ENCODE data around the gene RNASE9.
"Not testable (repeated sequence)": the region's sequence is repeated elsewhere in the genome, so short reads cannot be mapped to it uniquely, and the experiment has no call there.

The RNASE9 gene

DNA sequence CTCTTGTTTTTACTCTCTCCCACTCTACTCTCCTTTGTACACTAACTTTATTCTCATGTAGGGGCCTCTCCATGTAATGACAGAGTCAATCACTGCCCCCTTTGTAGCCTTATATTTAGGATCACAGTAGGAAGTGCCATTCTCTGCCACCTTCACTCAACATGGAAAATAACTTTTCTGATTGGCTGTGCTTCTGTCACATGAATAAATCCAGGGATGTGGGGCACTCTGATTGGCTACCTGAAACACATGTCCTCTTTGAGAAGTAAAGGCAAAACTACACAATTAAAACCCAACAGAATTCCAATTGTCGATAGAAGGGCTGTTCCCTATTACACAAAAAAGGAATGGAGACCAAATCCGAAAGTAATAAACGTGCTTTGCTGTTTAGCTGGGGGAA, at the start of gene RNASE9:
Gene RNASE9 (minus strand): TSS at position 87 of the 400 bp plus-strand sequence.
- DNase-seq (ENCODE audit: low read depth, low spot score) = no peak

DNA sequence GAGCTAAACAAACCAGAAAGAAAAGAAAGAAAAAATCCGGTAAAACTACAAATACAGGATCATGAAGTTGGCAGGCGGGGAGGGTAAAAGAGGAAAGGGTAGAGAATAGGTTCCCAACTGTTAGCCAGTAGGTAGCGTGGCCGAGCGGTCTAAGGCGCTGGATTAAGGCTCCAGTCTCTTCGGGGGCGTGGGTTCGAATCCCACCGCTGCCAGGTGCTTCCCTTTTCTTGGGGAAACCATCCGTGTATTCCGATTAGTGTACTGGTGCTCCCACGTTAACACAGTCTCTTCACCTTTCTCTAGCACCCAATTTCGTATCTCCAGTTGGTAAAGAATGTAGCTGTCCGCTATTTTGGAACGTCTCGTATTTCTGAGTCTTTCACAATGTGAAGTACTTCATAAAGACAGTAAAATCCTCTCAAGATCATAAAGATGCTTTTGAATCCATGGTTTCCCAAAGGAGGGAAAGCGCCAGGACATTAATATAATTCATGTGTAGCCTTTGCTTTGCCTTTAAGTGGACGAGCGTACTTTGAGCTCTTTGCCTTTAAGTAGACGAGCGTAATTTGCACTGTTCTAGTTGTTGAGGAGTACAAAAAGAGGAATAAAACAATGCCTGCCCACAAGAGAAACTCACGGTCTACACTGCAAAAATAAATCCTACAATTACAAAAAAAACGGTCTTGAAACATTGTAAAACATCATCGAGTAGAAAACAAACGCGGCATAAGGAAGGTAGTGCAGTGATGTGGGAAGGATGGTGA, 49.3 kb upstream of the RNASE9 start:
- no peak for DNase-seq (ENCODE audit: low read depth, low spot score)

DNA sequence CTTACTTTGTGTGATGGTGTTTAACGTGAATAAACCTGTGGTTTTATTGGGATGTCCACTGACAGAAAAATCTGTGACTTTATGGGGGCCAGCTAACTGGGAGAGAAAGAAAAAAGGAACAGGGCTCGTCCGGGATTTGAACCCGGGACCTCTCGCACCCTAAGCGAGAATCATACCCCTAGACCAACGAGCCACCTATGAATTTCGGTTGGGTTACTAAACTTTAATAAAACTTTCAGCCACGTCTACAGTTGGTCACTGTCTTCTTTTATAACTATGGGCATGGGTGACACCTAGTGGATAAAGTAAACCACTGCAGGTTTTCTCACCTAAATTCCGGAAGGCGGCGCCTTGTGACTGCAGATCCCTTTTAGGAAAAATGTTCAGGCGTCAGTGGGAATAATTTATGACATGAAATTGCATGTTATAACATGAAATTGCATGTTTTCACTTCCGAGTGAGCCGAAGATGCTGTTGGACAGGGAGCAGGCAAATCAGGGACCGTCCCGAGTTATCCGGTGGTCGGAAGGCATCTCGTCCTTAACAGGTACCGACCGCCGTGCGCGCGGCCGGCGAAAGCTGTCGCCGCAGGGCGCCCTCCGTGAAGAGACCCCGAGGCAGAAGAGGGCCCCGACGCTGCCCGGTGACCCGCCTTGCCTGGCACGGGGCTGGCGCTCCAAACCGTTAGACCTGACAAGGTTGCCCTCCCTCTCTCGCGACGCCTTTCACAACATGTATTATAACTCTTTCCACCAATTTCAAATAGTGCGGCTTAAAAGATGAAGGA, 48.6 kb upstream of the RNASE9 start:
- DNase-seq (ENCODE audit: low read depth, low spot score) = no peak

DNA sequence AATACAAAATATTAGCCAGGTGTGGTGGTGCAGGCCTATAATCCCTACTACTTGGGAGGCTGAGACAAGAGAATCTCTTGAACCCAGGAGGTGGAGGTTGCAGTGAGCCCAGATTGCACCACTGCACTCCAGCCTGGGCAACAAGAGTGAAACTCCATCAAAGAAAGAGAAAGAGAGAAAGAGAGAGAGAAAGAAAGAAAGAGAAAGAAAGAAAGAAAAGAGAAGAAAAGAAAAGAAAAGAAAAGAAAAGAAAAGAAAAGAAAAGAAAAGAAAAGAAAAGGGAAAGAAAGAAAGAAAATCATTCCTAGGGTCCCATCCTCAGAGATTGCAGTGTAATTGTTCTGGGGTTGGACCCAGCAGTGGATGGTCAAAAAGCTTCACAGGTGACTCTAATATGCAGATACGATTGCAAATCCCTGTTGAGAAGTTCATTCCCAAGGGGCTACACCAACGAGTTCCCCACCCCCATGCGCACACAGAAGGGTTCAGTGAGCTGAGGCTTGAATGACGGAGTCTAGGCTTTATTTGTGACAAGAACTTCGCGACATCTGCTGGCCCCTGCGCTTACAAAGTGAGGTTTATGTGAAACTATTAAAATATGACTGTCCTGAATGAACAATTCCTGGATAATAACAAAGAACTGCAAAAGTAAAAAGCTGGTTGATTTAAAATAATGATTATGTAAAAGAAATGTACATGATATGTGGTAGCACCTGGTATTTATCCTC, 47.7 kb upstream of the RNASE9 start:
- no peak for DNase-seq (ENCODE audit: low read depth, low spot score)

DNA sequence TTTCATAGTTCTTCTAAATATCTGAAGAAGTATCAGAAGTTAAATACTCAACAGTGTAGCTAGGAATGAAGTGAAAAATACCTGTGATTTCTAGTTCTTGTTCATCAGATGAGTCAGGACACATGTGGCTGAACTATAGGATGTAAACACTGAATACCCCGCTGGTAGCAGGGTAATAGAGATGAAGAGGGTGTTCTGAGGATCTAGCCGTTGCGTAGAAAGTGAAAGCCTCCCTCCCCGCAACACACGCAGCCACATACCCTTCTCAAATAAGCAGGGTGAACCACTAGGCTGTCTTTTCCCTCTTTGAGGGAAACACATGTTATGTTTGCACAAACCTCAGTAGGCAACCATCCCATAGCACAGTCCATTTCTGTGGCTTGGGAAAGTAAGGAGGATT, 46.8 kb upstream of the RNASE9 start:
- no peak for DNase-seq (ENCODE audit: low read depth, low spot score)

DNA sequence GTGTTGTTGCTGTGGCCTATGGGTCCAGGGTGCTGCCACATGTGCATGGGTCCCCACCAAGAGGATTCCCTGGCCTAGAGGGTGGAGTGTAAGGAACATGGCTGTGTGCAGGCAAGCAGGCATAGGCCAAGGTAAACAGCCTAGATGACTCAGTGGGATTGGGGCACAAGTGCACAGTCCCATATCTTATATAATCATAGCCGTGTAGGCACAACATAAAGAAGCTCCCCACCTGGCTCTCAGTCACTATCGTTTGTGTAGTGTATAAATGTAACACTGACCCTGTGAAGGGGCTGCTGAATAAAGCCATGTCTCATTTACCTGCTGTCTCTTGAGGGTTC, 46.0 kb upstream of the RNASE9 start:
- no peak for DNase-seq (ENCODE audit: low read depth, low spot score)

DNA sequence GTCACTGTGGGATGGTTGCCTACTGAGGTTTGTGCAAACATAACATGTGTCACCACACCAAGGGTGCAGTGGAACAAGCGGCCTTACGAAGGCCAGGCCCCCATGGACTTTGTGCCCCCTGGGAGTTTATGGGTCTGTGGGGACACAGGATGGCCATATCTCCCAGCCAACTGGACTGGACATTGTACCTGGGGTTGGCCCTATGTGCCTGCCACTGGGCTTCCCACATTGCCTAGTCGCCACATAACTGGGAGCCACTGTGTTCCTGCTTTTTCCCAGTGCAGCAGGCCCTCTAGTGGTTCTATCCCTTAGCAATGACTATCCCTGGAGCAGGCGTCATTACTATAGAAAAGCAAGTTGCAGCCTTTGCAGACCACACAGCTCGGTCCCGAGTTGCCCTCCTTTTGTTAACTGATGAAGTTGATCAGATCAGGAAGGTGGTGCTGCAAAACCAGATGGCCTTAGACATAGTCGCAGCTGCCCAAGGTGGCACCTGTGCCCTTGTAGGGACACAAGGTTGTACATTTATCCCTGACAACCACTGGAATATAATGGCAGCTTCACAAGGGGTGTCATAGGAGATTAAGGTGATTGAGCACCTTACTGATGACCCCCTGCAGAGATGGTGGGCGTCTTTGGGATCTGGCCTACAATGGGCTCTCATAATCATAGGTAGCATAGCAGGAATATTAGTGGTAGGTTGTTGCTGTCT, 45.5 kb upstream of the RNASE9 start:
- DNase-seq (ENCODE audit: low read depth, low spot score) = peak; percentile 65

DNA sequence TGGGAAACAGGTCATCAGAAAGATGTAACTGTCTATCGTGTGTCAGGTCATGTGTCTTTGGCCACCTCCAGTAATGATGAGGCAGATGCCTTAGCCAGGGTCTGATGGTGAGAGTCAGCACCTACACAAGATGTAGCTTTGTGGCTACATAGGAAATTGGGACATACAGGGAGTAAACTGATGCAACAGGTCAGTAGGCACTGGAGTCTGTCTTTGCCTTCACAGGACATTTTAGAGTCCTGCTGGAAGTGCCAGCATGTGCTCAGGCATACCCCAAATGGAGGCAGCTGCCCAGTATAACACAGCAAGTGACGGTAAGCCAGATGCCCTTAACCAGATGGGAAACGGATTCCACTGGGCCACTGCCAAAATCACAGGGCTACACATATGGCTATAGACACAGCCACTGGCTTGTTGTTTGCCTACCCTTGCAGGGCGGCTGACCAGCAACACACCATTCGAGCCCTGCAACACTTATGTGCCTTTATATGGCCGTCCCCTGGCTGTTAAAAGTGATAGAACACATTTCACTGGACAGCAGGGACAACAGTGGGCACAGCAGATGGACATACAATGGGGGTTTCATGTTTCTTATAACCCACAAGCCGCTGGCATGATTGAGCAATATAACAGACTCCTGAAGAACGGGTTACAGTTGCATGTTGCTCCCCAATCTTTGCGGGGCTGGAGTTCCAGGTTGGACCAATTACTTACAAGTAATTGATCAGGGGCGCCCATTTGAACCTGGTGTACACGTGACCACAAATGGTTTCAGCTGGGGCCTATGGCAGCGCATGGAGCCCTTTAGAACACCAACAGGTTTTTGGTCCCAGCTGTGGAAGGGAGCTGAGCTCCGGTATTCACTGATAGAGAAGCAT, 43.2 kb upstream of the RNASE9 start:
- DNase-seq (ENCODE audit: low read depth, low spot score) = no peak

DNA sequence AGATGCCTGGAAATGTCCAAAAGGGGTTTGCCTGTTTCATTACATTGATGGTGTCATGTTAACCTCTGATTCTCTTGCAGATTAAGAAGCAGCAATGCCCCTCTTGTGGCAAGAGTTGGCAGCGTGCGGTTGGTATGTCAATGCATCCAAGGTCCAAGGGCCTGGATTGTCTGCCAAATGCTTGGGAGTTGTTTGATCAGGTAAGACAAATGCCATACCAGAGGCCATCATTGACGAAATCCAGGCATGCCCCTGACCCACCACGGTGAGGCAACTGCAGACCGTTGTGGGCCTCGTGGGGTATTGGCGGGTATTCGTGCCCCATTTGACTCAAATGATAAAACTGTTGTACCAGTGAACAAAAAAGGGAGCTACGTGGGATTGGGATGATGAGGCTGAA, 41.7 kb upstream of the RNASE9 start:
- DNase-seq (ENCODE audit: low read depth, low spot score) = no peak

DNA sequence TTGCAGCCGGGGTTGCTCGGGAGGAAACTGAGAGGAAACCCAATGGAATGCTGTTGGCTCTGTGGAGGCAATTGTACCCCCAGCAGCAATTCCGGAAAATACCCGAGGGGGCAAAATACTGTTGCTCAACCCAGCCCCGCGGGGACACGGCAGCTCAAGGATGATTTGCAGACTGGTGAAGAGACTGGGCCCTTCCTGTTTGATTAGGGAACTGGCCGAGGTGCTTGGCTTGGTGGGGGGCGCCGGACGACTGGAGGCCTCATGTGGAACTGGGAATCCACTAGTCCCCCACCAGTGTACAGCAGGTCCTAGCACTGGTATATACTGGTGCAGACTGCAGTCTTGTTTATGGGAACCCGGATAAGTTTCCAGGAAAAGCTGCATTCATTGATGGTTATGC, 40.7 kb upstream of the RNASE9 start:
- no peak for DNase-seq (ENCODE audit: low read depth, low spot score)

DNA sequence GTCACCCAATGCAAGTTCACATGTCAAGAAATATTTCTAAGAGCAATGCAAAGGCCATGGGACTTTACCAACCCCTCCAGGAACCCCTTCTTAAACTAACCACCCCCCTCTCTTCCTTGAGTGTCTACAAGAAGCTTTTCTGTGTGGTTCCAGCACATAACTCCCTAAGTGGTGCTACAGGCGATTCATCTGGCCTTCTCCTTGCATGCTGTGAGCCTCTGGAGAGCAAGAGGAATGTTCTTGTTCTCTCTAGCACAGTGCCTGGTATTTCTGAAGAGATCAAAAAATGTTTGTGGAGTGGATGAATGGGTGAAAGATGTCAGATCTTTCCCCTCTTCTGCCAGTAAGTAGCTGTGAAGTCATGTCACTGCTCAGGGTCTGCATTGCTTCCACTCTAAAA, 36.3 kb upstream of the RNASE9 start:
- DNase-seq (ENCODE audit: low read depth, low spot score) = no peak

DNA sequence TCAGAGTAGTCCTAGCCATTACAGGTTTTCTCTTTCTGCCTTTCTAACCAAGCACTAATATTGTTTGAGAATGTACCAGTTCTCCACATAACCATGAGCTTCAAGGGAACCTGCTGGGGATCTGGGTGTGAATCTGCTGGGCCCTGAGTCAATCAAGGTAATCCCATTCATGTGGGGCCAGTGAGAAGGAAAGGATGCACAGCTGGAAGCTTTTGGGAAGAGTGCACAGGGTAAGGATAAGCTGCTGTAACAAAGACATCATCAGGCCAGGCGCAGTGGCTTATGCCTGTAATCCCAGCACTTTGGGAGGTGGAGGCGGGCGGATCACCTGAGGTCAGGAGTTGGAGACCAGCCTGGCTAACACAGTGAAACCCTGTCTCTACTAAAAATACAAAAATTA, 34.9 kb upstream of the RNASE9 start:
- not testable (repeated sequence) for DNase-seq (ENCODE audit: low read depth, low spot score)

DNA sequence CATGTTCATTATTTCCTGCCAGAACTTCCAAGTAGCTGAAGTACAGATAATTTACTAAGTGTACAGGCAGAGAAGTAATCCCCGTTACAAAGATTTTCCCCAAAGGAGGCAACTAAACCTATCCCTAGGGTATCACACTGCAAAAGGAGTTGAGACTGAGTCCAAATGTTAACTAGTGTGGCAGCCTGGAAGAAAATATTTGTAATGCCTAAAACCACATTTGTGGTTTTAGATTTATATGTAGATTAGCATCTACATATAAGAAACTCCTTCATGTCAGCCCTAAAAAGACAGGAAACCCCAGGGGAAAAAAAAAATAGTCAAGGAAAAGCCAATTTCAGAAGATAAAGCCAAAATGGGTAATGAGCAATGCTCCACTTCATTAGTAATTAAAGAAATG, 31.7 kb upstream of the RNASE9 start:
- DNase-seq (ENCODE audit: low read depth, low spot score) = no peak

DNA sequence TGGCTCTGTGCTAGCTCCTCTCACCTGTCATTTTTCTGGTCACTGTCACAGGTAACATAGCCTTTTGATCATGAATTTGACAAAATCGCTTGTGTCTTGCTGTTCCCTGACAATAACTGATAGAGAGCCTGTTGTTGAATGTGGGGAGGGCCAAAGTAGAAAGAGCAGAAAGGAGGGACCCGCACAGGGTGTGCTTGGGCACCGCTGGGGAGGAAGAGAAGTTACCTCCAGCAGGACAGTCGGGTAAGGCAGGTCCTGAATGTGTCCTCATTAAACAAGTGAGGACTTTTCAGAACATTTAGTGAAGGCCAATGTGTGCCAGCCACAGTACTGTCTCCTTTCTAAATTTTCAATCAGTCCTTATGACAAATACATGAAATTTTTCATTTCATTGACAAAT, 30.4 kb upstream of the RNASE9 start, which contains the start of gene RNASE12:
Gene RNASE12 (minus strand): TSS at position 142 of the 400 bp plus-strand sequence. CDS start 653 bp downstream, outside the sequence.
- no peak for DNase-seq (ENCODE audit: low read depth, low spot score)

DNA sequence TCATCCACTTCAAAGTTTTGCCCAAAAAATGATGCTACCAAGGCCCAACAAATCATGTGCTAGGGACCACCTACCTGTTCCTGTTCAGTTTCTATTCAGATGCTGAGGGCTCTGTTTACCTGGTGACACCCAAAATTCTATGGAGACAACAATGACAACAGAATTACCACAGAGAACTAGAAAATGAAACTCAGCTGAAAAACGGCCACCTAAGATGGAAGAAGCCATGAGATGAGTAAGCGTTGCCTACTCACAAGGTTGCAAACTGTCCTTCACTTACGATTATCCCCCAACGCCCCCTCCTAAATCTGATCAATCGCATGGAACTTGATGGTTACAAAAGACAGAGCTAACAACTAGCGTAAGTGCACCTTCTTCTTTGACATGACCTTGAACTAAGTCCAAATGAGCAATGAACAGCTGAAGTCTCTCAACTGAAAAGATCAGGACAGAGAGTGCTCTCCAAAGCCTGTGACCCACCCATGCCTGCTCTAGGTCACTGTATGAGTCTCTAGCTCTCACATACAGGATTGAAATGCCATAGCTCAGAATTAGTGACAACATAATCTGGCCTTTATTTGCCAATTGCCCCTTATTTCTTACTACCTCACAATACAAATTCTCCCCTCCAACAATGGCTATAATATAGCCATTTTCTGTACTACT, 26.8 kb upstream of the RNASE9 start, which contains the start of gene RNASE11:
Gene RNASE11 (minus strand): TSS at position 513 of the 666 bp plus-strand sequence.
- DNase-seq (ENCODE audit: low read depth, low spot score) = no peak

DNA sequence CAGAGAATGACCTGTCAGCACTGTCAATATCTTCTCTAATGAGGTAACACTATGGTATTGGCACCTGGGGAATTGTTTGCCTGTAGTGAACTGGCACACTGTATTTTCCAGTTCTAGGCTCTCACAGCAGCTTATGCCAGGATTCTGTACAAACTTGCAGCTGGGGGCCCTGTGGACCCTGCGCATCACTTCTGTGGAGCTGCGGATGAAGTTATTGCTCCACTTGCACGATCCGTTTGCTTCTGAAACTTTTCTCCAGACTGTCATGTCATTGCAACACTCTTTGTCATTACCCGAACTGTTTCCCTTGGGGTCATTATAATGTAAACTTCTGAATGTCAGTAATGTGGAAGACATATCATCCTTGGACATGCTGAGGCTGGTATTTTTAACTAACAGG, 23.1 kb upstream of the RNASE9 start:
- DNase-seq (ENCODE audit: low read depth, low spot score) = no peak

DNA sequence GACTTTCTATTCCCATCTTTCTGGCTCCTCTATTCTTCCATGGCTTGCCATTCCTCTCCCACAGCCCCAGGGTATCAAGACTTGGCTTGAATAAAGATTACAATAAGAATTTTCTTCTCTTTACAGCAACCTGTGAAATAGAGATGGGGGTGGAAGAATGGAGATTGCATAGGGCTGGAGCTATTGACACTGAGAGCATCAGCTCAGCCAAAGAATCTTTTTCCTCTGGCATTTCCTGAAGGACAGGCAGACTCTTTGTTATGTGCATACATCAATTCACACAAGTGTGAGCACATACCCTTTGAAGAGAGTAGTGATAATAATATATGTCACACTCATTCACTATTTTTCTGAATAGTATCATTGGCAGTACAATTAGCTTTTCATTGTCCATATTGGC, 22.3 kb upstream of the RNASE9 start:
- DNase-seq (ENCODE audit: low read depth, low spot score) = no peak

DNA sequence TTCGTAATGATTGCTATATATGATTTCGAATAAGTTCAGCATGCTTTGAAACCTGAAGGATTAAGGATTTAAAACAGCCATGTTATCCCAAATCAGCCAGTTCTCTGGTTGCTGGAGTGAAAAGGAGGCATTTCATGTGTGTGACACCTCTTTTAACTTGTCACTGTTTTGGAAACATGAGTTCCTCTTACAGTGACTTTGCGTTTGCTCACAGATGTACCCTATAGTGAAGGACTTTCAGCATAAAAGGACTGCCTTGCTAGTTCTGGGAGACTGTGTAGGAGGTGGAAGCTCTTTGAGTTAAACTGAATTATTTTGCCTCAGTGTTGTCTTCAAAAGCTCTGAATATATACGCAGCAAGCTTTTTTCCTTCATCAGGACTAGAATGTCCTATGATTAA, 19.4 kb upstream of the RNASE9 start:
- no peak for DNase-seq (ENCODE audit: low read depth, low spot score)

DNA sequence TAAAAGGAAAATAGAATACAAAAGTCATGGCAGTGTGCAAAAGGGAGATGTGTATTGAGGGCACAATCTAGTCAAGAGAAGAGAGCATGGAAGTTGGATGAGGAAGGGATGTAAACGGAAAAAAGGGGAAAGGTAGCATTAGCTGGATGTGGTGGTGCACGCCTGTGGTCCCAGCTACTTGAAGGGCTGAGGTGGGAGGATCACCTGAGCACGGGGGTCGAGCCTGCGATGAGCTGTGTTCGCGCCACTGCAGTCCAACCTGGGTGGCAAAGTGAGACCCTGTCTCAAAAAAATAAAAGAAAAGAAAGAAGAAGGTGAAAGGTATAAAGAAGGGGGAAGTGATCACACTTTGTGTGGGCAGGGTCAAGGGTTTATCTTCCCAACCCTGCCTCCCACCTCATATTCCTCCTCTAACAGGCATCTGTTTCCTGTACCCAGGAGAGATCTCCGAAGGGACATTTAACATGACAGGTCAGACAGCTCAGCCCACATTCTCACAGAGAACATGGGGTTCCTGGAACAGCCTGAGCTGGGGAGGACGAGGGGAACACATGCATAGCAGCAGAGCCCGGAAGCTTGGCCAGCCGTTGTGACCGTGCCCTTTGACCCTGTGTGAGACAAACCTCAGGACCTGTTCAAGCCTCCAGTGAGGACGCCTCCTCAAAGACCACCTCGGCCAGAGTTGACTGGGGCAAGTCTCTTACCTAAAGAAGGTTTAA, 18.1 kb upstream of the RNASE9 start:
- no peak for DNase-seq (ENCODE audit: low read depth, low spot score)

DNA sequence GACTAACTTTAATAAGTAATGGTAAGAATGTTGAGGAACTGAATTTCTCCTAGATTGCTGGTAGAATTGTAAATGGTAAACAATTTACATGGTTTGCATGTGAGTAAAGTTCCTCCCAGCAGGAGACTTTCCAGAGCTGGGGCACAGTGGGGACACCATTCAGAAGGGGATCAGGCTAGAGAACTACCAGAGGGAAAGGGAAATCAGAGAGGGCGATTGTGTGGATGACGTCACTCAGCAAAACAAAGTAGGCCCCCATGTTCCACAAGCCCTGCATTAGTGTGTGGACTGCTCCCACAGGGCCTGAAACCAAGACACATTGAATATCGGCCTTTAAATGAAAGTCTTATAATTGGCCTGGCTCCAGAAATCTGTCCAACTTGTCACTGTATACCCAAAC, 17.5 kb upstream of the RNASE9 start:
- peak; percentile 87 for DNase-seq (ENCODE audit: low read depth, low spot score)

Measured in iPS DF 19.7 (cell line).